ENCODE measurements around the gene RBM17.
A peak's percentile ranks its signal among the peaks of the same experiment; 100 is the strongest.
"Not testable (repeated sequence)": the region's sequence is repeated elsewhere in the genome, so short reads cannot be mapped to it uniquely, and the experiment has no call there.

Gene RBM17

DNA sequence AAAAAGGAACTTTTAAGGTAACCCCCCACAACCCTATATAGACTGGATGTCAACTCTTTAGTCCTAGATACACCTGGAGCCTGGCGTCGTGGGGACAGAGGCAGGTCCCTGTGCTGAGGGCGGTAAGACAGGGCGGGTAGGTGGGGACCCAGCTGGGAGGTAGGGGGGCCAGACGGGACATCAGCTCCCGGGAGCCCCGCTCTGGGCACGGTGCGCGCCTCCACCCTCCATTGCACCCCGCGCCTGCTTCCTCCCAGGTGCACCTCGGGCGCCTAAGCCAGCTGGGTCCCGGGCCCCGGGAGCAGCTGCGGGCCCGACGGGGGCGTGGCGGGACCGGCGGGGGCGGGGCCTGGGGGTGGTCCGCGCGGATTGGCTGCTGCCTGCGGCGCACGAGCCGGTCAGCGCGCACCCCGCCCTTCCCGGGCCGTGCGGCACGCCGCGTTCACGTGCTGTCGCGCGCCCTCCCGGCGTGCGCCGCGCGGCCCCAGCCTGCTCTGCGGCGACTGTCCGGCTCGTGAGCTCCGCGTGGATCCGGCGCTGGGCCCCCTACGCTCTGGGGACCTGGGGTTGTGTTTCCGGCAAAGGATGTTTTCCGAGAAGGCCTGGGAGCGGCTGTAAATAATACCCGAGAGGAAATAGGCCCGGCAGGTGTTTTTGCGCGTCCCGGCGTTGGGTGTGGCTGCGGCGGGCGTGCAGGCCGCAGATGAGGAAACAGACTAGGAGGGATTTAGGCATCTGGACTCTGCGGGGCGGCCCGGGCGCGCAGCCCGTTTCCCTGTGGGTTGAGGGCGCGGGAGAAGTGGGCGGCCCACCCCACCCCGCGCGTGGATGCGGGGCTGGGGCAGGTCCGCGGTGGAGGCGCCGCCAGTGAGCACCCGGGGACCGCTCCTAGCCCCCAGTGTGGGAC is 74.8 kb downstream of the RBM17 start:
- no peak for DNase-seq (ENCODE audit: low read depth)
- TF ChIP-seq, protein P1, sequence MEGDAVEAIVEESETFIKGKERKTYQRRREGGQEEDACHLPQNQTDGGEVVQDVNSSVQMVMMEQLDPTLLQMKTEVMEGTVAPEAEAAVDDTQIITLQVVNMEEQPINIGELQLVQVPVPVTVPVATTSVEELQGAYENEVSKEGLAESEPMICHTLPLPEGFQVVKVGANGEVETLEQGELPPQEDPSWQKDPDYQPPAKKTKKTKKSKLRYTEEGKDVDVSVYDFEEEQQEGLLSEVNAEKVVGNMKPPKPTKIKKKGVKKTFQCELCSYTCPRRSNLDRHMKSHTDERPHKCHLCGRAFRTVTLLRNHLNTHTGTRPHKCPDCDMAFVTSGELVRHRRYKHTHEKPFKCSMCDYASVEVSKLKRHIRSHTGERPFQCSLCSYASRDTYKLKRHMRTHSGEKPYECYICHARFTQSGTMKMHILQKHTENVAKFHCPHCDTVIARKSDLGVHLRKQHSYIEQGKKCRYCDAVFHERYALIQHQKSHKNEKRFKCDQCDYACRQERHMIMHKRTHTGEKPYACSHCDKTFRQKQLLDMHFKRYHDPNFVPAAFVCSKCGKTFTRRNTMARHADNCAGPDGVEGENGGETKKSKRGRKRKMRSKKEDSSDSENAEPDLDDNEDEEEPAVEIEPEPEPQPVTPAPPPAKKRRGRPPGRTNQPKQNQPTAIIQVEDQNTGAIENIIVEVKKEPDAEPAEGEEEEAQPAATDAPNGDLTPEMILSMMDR (conservative IDR thresholded peaks at IDR 0.05; ENCODE audit: low read depth, low read length), result no peak
- peak overlapping the region; percentile 73 for H3K4me3 ChIP-seq (ENCODE audit: low read length)

DNA sequence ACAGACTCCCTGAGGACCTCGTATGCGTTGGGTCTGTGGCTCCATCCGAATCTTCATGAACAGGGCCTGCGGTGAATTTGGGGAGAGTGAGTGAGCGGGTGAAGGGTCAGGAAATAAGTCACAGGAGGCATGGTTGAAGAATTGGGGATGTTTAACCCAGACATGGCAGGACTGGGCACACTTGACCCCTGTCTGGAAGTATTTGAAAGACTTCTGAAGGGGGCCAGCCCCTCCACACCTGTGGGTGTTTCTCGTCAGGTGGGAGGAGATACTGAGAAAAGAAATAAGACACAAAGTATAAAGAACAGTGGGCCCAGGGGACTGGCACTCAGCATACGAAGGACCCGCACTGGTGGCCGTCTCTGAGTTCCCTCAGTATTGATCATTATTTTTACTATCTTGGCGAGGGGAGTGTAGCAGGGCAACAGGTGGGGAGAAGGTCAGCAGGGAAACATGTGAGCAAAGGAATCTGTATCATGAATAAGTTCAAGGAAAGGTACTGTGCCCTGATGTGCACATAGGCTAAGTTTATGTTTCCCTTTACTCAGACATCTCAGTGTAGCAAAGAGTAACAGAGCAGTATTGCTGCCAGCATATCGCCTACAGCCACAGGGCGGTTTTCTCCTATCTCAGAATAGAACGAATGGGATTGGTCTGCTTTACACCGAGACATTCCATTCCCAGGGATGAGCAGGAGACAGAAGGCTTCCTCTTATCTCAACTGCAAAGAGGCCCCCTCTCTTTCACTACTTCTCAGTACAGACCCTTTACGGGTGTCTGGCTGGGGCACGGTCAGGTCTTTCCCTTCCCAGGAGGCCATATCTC is 75.6 kb downstream of the RBM17 start:
- TF ChIP-seq, protein P1 (conservative IDR thresholded peaks at IDR 0.05; ENCODE audit: low read depth, low read length), result no peak
- DNase-seq (ENCODE audit: low read depth), result no peak
- H3K4me3 ChIP-seq (ENCODE audit: low read length), result peak overlapping the region; percentile 73

DNA sequence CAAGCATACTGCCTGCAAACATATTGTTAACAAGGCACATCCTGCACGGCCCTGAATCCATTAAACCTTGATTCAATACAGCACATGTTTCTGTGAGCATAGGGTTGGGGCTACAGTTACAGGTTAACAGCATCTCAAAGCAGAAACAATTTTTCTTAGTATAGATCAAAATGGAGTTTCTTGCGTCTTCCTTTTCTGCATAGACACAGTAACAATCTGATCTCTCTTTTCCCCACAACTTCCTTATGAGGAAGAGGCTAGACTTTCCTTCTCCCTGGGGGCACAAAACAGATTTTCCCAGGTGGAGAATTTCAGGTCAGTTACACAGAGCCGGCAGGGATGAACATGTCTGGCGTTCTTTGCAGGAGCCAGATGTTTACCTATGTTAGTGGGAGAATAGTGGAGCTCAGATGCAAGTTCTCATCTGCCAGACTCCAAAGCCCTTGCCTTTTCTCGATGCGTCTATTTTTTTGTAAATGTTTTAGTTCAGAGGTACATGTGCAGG is 76.4 kb downstream of the RBM17 start:
- TF ChIP-seq, protein P1 (conservative IDR thresholded peaks at IDR 0.05; ENCODE audit: low read depth, low read length), result no peak
- DNase-seq (ENCODE audit: low read depth), result no peak
- no peak overlapping the region for H3K4me3 ChIP-seq (ENCODE audit: low read length)

DNA sequence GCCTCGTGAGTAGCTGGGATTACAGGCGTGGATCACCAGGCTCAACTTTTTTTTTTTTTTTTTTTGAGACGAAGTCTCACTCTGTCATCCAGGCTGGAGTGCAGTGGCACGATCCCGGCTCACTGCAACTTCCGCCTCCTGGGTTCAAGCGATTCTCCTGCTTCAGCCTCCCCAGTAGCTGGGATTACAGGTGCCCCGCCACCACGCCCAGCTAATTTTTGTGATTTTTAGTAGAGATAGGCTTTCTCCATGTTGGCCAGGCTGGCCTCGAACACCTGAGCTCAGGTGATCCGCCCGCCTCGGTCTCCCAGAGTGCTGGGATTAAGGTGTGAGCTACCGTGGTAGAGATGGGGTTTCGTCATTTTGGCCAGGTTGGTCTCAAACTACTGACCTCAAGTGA is 77.1 kb downstream of the RBM17 start:
- not testable (repeated sequence) for H3K4me3 ChIP-seq (ENCODE audit: low read length); DNase-seq (ENCODE audit: low read depth)

All from retinal pigment epithelial cell (primary cell).